GM23338 (cell line): ENCODE results near the gene MAPKAPK2. TPM values are rescaled to one million over a fixed set of nuclear protein-coding genes. Genes with fewer than 3 reads are reported as not detected.

Experiments
- ATAC-seq: fragments of 200-7000 bp; cut with Tn5 transposase; 3 replicates; pipeline ENCODE4 v1.9.1; 2020
- DNase-seq: peaks from one replicate; pipeline ENCODE4 v3.0.0-alpha.2; 2015; ENCODE audit warnings: low spot score
- H2AFZ ChIP-seq: fragments of 200-600 bp; sonication (generic); 2 replicates; pipeline ENCODE4 v1.8.0; 2016; ENCODE audit warnings: antibody characterized with exemption, mild to moderate bottlenecking, moderate library complexity
- H3F3A ChIP-seq: fragments of 200-600 bp; sonication (generic); replicated peaks from 2 replicates; pipeline ENCODE4 v1.8.0; 2017; ENCODE audit warnings: antibody characterized with exemption, mixed run types, low read depth
- H3K27ac ChIP-seq: fragments of 200-600 bp; sonication (generic); 2 replicates; pipeline ENCODE4 v1.6.1; 2016; ENCODE audit warnings: low read depth
- H3K27me3 ChIP-seq: fragments of 200-600 bp; sonication (generic); 2 replicates; pipeline ENCODE4 v1.8.0; 2016; ENCODE audit warnings: mild to moderate bottlenecking, mixed run types, moderate library complexity; ENCODE audit not compliant: insufficient read depth
- H3K36me3 ChIP-seq: fragments of 200-600 bp; sonication (generic); 2 replicates; pipeline ENCODE4 v1.8.0; 2016; ENCODE audit warnings: mild to moderate bottlenecking; ENCODE audit not compliant: insufficient read depth
- H3K4me1 ChIP-seq: fragments of 200-600 bp; sonication (generic); 2 replicates; pipeline ENCODE4 v1.8.0; 2016; ENCODE audit warnings: mild to moderate bottlenecking, moderate library complexity; ENCODE audit not compliant: insufficient read depth
- H3K4me2 ChIP-seq: fragments of 200-600 bp; sonication (generic); 2 replicates; pipeline ENCODE4 v1.7.1; 2017; ENCODE audit warnings: mixed run types
- H3K4me3 ChIP-seq: fragments of 200-600 bp; sonication (generic); 2 replicates; pipeline ENCODE4 v1.6.1; 2016; ENCODE audit warnings: mixed run types
- H3K79me2 ChIP-seq: fragments of 200-600 bp; sonication (generic); replicated peaks from 2 replicates; pipeline ENCODE4 v1.8.0; 2017; ENCODE audit warnings: mild to moderate bottlenecking; ENCODE audit not compliant: insufficient read depth
- H3K9me2 ChIP-seq: fragments of 200-600 bp; sonication (generic); 2 replicates; pipeline ENCODE4 v1.8.0; 2017; ENCODE audit not compliant: insufficient read depth
- H4K20me1 ChIP-seq: fragments of 200-600 bp; sonication (generic); replicated peaks from 2 replicates; pipeline ENCODE4 v1.8.0; 2017; ENCODE audit warnings: mild to moderate bottlenecking; ENCODE audit not compliant: insufficient read depth
- H3K27ac Mint-ChIP-seq: 2 replicates; pipeline ENCODE4 v1.8.0; 2020; ENCODE audit warnings: inconsistent platforms, mild to moderate bottlenecking, moderate library complexity, mixed read lengths
- H3K27me3 Mint-ChIP-seq: 3 replicates; pipeline ENCODE4 v1.8.0; 2022; ENCODE audit warnings: low read depth, mild to moderate bottlenecking, moderate library complexity, mixed read lengths, inconsistent platforms; ENCODE audit not compliant: insufficient read depth, poor library complexity
- H3K36me3 Mint-ChIP-seq: 3 replicates; pipeline ENCODE4 v1.8.0; 2021; ENCODE audit warnings: low read depth, mild to moderate bottlenecking, inconsistent platforms, moderate library complexity, mixed read lengths
- H3K4me1 Mint-ChIP-seq: 3 replicates; pipeline ENCODE4 v1.8.0; 2020; ENCODE audit warnings: mild to moderate bottlenecking, inconsistent platforms, mixed read lengths
- H3K4me3 Mint-ChIP-seq: 3 replicates; pipeline ENCODE4 v1.8.0; 2021; ENCODE audit warnings: moderate library complexity, mild to moderate bottlenecking, inconsistent platforms, mixed read lengths
- H3K9me3 Mint-ChIP-seq: 3 replicates; pipeline ENCODE4 v1.8.0; 2020; ENCODE audit warnings: moderate library complexity, mild to moderate bottlenecking, inconsistent platforms, mixed read lengths
- CREB1 ChIP-seq: fragments of 250-450 bp; sonication (Bioruptor Pico); IDR thresholded peaks from 2 replicates; pipeline ENCODE4 v1.5.0; 2020; ENCODE audit warnings: low read depth, mild to moderate bottlenecking, moderate library complexity
- EZH2 ChIP-seq: fragments of 200-600 bp; sonication (generic); IDR thresholded peaks from one replicate; pipeline ENCODE4 v1.8.0; 2017; ENCODE audit warnings: antibody characterized with exemption, mild to moderate bottlenecking, low read depth; ENCODE audit not compliant: unreplicated experiment
- NANOG ChIP-seq: IDR thresholded peaks from 2 replicates; pipeline ENCODE4 v1.6.1; 2016; ENCODE audit warnings: antibody characterized with exemption, borderline replicate concordance
- STAT1 ChIP-seq: IDR thresholded peaks from one replicate; pipeline ENCODE4 v1.6.1; 2016; ENCODE audit warnings: antibody characterized with exemption; ENCODE audit not compliant: unreplicated experiment
- ZNF114 ChIP-seq: fragments of 250-450 bp; sonication (Bioruptor Pico); IDR thresholded peaks from 2 replicates; pipeline ENCODE4 v1.5.0; 2020; ENCODE audit warnings: mild to moderate bottlenecking, moderate library complexity
- ZNF331 ChIP-seq: fragments of 250-450 bp; sonication (Bioruptor Pico); IDR thresholded peaks from 2 replicates; pipeline ENCODE4 v1.5.0; 2020; ENCODE audit warnings: low read depth, mild to moderate bottlenecking, moderate library complexity
- polyA plus RNA-seq: library from polyadenylated mRNA; unstranded; fragments of >200 nt; fragmentation: Nextera tagmentation; extraction: Ambion mirVana; gene quantifications from 2 replicates; pipeline ENCODE4 v1.2.1, GENCODE V29; 2016
- total RNA-seq: library from RNA; depleted of rRNA; stranded (reverse); fragments of >200 nt; shearing (Covaris generic); gene quantifications from 2 replicates; pipeline ENCODE4 v1.2.3, GENCODE V29; 2014
- TF ChIP-seq, protein P1 (sequence below): fragments of 250-450 bp; sonication (Bioruptor Pico); IDR thresholded peaks from 2 replicates; pipeline ENCODE4 v1.5.0; 2020; ENCODE audit warnings: mild to moderate bottlenecking, moderate library complexity

The MAPKAPK2 gene
- total and polyA plus RNA-seq, 2 experiments from 2014 or later: 10.1 to 30.4 TPM

DNA sequence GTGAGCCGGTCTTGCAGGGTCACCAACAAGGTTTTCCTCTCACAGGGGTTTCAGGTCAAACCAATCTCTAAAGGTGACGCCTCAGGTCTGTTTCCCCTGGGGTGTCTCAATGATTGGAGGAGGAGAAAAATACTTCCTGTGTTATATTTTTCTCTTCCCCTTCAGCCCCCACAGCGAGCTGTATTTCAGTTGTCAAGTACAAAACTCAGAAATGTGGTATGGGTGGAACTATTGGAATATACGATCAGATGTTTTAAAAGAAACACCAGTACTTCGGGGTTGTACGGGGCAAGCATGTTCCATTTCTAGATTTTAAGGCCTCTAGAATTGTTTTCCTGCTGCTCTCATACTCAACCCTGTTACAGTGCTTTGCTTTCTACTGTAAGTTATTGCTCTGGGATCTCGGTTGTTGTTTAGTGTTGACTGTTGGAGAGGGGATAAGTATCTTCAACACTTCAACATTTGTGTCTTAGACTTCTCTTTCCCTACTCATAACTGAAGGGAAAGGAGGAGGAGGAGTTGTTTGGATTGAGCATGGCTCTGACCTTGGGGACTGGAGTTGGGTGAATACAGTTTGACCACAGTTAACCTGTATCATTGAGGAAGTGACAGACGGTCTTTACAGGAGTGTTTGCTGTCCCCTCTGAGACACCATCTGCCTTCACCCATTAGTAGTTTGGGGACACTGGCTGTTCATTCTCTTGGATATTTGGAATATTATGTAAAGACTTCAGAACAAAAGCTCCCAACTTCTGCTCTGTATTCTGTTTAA lies 2.0 kb downstream of the MAPKAPK2 start:
- peaks cover 39% of the 10 kb centered on the region for H3K27me3 Mint-ChIP-seq
- Histone ChIP-seq H4K20me1 (peaks cover 40% of the 10 kb centered on the region), H3K4me2 (peak overlapping the region; percentile 86), H3K4me3 (peak overlapping the region; percentile 78), H3K27ac (no peak overlapping the region), H2AFZ (peak overlapping the region; percentile 48; the same call in 1 of the 2 replicates), H3K9me2 (no peaks in the 10 kb centered on the region), H3K27me3 (peaks cover 43% of the 10 kb centered on the region), H3K79me2 (peaks cover 50% of the 10 kb centered on the region), H3F3A (peaks cover 11% of the 10 kb centered on the region; the same call in 1 of the 2 replicates), H3K4me1 (peaks cover 42% of the 10 kb centered on the region), H3K36me3 (no peaks in the 10 kb centered on the region)
- ATAC-seq (no peak), DNase-seq (no peak)
- TF ChIP-seq CREB1 (CRISPR knock-in tag) (no peak), ZNF331 (no peak), STAT1 (no peak), EZH2 (no peak), NANOG (no peak), ZNF114 (no peak)
- TF ChIP-seq, protein P1, sequence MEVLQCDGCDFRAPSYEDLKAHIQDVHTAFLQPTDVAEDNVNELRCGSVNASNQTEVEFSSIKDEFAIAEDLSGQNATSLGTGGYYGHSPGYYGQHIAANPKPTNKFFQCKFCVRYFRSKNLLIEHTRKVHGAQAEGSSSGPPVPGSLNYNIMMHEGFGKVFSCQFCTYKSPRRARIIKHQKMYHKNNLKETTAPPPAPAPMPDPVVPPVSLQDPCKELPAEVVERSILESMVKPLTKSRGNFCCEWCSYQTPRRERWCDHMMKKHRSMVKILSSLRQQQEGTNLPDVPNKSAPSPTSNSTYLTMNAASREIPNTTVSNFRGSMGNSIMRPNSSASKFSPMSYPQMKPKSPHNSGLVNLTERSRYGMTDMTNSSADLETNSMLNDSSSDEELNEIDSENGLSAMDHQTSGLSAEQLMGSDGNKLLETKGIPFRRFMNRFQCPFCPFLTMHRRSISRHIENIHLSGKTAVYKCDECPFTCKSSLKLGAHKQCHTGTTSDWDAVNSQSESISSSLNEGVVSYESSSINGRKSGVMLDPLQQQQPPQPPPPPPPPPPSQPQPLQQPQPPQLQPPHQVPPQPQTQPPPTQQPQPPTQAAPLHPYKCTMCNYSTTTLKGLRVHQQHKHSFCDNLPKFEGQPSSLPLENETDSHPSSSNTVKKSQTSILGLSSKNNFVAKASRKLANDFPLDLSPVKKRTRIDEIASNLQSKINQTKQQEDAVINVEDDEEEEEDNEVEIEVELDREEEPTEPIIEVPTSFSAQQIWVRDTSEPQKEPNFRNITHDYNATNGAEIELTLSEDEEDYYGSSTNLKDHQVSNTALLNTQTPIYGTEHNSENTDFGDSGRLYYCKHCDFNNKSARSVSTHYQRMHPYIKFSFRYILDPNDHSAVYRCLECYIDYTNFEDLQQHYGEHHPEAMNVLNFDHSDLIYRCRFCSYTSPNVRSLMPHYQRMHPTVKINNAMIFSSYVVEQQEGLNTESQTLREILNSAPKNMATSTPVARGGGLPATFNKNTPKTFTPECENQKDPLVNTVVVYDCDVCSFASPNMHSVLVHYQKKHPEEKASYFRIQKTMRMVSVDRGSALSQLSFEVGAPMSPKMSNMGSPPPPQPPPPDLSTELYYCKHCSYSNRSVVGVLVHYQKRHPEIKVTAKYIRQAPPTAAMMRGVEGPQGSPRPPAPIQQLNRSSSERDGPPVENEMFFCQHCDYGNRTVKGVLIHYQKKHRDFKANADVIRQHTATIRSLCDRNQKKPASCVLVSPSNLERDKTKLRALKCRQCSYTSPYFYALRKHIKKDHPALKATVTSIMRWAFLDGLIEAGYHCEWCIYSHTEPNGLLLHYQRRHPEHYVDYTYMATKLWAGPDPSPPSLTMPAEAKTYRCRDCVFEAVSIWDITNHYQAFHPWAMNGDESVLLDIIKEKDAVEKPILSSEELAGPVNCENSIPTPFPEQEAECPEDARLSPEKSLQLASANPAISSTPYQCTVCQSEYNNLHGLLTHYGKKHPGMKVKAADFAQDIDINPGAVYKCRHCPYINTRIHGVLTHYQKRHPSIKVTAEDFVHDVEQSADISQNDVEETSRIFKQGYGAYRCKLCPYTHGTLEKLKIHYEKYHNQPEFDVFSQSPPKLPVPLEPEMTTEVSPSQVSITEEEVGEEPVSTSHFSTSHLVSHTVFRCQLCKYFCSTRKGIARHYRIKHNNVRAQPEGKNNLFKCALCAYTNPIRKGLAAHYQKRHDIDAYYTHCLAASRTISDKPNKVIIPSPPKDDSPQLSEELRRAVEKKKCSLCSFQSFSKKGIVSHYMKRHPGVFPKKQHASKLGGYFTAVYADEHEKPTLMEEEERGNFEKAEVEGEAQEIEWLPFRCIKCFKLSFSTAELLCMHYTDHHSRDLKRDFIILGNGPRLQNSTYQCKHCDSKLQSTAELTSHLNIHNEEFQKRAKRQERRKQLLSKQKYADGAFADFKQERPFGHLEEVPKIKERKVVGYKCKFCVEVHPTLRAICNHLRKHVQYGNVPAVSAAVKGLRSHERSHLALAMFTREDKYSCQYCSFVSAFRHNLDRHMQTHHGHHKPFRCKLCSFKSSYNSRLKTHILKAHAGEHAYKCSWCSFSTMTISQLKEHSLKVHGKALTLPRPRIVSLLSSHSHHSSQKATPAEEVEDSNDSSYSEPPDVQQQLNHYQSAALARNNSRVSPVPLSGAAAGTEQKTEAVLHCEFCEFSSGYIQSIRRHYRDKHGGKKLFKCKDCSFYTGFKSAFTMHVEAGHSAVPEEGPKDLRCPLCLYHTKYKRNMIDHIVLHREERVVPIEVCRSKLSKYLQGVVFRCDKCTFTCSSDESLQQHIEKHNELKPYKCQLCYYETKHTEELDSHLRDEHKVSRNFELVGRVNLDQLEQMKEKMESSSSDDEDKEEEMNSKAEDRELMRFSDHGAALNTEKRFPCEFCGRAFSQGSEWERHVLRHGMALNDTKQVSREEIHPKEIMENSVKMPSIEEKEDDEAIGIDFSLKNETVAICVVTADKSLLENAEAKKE (CRISPR knock-in tag): no peak
- H3K27ac Mint-ChIP-seq: peak overlapping the region; percentile 51; the same call in 1 of the 2 replicates
- peak overlapping the region; percentile 94 for H3K4me3 Mint-ChIP-seq
- no peaks in the 10 kb centered on the region for H3K9me3 Mint-ChIP-seq
- peaks cover 3% of the 10 kb centered on the region; the same call in 1 of the 3 replicates for H3K36me3 Mint-ChIP-seq
- peaks cover 52% of the 10 kb centered on the region for H3K4me1 Mint-ChIP-seq
